Neural cell (in vitro differentiated cells): ENCODE results near the gene HES4. TPM values are rescaled to one million over a fixed set of nuclear protein-coding genes. Genes with fewer than 3 reads are reported as not detected.

Source experiments
- polyA plus RNA-seq: library from polyadenylated mRNA; depleted of rRNA; stranded (reverse); fragments of >200 nt; gene quantifications from 2 replicates; pipeline ENCODE4 v1.2.3, GENCODE V29; 2014
- small RNA-seq, 3 experiments: library from RNA; depleted of rRNA; stranded (forward); fragments of <200 nt; gene quantifications; one replicate each; pipeline ENCODE3, GENCODE V24; 2012

Gene HES4
- polyA plus RNA-seq, 1 donor from 2014 or later, result 196 TPM

Small RNAs within 50 kb of the gene (small RNA-seq; reads per million reads assigned to genes)
- gene AL645608.3, result 0 reads per million in 3 experiments

Other genes starting within 250 kb of the HES4 start
- gene SAMD11, start 76.2 kb downstream of the HES4 start, polyA plus RNA-seq, result 11.2 and 21.6 TPM in 2 replicates
- 77.2 and 78.2 TPM in 2 replicates for gene NOC2L, start 40.8 kb downstream of the HES4 start, polyA plus RNA-seq
- 52.3 and 64.2 TPM in 2 replicates for gene KLHL17, start 39.5 kb downstream of the HES4 start, polyA plus RNA-seq
- 0.28 and 1.1 TPM in 2 replicates for gene PLEKHN1, start 33.6 kb downstream of the HES4 start, polyA plus RNA-seq
- not detected in 2 replicates for gene PERM1, start 18.0 kb downstream of the HES4 start, polyA plus RNA-seq
- gene ISG15, start 13.4 kb upstream of the HES4 start, polyA plus RNA-seq, result 3.0 and 8.0 TPM in 2 replicates
- gene AGRN, start 20.0 kb upstream of the HES4 start, polyA plus RNA-seq, result 104 and 106 TPM in 2 replicates
- gene RNF223, start 74.2 kb upstream of the HES4 start, polyA plus RNA-seq, result not detected in 2 replicates
- 31.5 and 52.6 TPM in 2 replicates for gene C1orf159, start 116.0 kb upstream of the HES4 start, polyA plus RNA-seq
- gene TTLL10, start 173.8 kb upstream of the HES4 start, polyA plus RNA-seq, result not detected in 2 replicates
- not detected in 2 replicates for gene TNFRSF18, start 206.5 kb upstream of the HES4 start, polyA plus RNA-seq
- 0.66 TPM in 1 of 2 replicates, not detected in the other for gene TNFRSF4, start 214.1 kb upstream of the HES4 start, polyA plus RNA-seq
- 91.2 and 114 TPM in 2 replicates for gene SDF4, start 231.9 kb upstream of the HES4 start, polyA plus RNA-seq
- 46.5 and 52.6 TPM in 2 replicates for gene B3GALT6, start 232.1 kb upstream of the HES4 start, polyA plus RNA-seq
- gene C1QTNF12, start 246.6 kb upstream of the HES4 start, polyA plus RNA-seq, result 0.74 TPM in 1 of 2 replicates, not detected in the other